SU-DHL-6 (cell line): ENCODE measurements around the gene PTGDR.

ENCODE experiments used
- H2AFZ ChIP-seq: fragments of 200-600 bp; sonication (generic); 2 replicates; pipeline ENCODE4 v1.6.1; 2014; ENCODE audit warnings: low read depth, mild to moderate bottlenecking, moderate library complexity, mixed read lengths, antibody characterized with exemption, low read length; ENCODE audit not compliant: severe bottlenecking
- H3F3A ChIP-seq: fragments of 200-600 bp; shearing (Covaris generic); 2 replicates; pipeline ENCODE4 v1.6.0; 2016; ENCODE audit warnings: antibody characterized with exemption, mild to moderate bottlenecking; ENCODE audit not compliant: insufficient read depth
- H3K27ac ChIP-seq: fragments of 200-600 bp; sonication (generic); 2 replicates; pipeline ENCODE4 v1.5.1; 2016; ENCODE audit warnings: low read depth, mild to moderate bottlenecking, low read length, moderate library complexity, mixed read lengths
- H3K27me3 ChIP-seq: fragments of 200-600 bp; sonication (generic), shearing (Covaris generic); 2 replicates; pipeline ENCODE4 v1.6.0; 2014; ENCODE audit warnings: mild to moderate bottlenecking, low read length
- H3K36me3 ChIP-seq: fragments of 200-600 bp; sonication (generic); 2 replicates; pipeline ENCODE4 v1.6.1; 2014; ENCODE audit warnings: mild to moderate bottlenecking, low read length, mixed read lengths
- H3K4me2 ChIP-seq: fragments of 300-600, 200-600 bp; shearing (Covaris generic), sonication (generic); 2 replicates; pipeline ENCODE4 v1.6.0; 2014; ENCODE audit warnings: low read length, low read depth, mild to moderate bottlenecking; ENCODE audit not compliant: poor library complexity, severe bottlenecking
- H3K4me3 ChIP-seq: fragments of 200-600 bp; sonication (generic); 2 replicates; pipeline ENCODE4 v1.5.1; 2014; ENCODE audit warnings: antibody characterized with exemption, low read length, mild to moderate bottlenecking, mixed read lengths; ENCODE audit not compliant: insufficient read depth, poor library complexity, severe bottlenecking
- H3K79me2 ChIP-seq: fragments of 200-600 bp; sonication (generic); 2 replicates; pipeline ENCODE4 v1.6.1; 2014; ENCODE audit warnings: mild to moderate bottlenecking, low read length, moderate library complexity; ENCODE audit not compliant: insufficient read depth
- H3K9ac ChIP-seq: fragments of 200-600 bp; sonication (generic); 2 replicates; pipeline ENCODE4 v1.7.0; 2014; ENCODE audit warnings: mild to moderate bottlenecking, low read length
- H3K9me2 ChIP-seq: fragments of 200-600 bp; sonication (generic); replicated peaks from 2 replicates; pipeline ENCODE4 v1.6.1; 2014; ENCODE audit warnings: low read length; ENCODE audit not compliant: insufficient read depth
- H3K9me3 ChIP-seq: fragments of 200-600 bp; sonication (generic); 2 replicates; pipeline ENCODE4 v1.6.1; 2014; ENCODE audit warnings: low read length, mixed read lengths; ENCODE audit not compliant: insufficient read depth
- H4K20me1 ChIP-seq: fragments of 200-600 bp; sonication (generic); 2 replicates; pipeline ENCODE4 v1.6.1; 2014; ENCODE audit warnings: low read depth, mild to moderate bottlenecking, antibody characterized with exemption, low read length, moderate library complexity, mixed read lengths
- EZH2phosphoT487 ChIP-seq: fragments of 200-600 bp; sonication (generic), shearing (Covaris generic); conservative IDR thresholded peaks from 2 replicates; pipeline ENCODE4 v1.6.1; 2018; ENCODE audit warnings: mild to moderate bottlenecking, antibody characterized with exemption, low read length, moderate library complexity, mixed read lengths
- TF ChIP-seq, protein P1 (sequence below): fragments of 200-600 bp; sonication (generic); IDR thresholded peaks from one replicate; pipeline ENCODE4 v1.5.1; 2017; ENCODE audit warnings: antibody characterized with exemption, mild to moderate bottlenecking, low read length, moderate library complexity; ENCODE audit not compliant: insufficient read depth, poor library complexity, severe bottlenecking

Gene PTGDR

DNA sequence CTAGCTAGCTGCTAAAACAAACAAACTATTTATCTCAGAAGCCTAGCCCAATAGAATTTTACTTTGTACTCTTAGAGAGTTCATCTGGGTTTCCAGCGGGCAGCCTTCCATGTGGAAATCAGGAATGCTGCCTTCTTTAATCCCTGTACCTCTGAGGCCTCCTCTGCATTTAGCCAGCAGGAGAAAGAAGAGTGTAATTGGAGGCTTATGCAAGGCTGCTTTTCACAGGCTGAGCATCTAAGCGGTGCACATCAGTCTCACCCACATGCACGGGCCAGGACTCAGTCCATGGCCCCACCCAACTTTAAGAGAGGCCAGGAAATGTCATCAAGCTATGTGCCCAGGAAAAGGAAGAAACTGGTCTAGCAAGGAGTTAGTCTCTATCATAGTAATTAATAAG is 14.0 kb upstream of the PTGDR start:
- Histone ChIP-seq H3K79me2 (no peaks in the 10 kb centered on the region), H3K4me2 (no peak overlapping the region), H3K9me2 (no peaks in the 10 kb centered on the region)

DNA sequence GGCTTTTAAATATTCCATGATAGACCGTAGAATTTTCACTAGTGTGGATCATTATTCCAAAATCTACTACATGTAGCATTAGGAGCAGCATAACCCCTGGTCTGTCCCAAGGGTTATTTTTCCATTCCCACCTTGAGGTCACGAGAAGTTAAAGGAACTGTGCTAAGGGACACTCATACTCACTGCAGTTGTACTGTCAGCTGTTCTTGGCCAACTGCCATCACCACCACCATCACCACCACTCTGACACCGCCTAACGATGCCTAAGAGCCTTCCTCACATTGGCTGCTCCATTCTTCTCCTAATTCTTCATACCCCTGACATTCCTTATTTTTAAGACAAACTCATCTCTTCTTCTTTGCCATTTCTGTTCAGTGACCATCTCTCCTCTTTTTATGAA is 13.4 kb upstream of the PTGDR start:
- no peaks in the 10 kb centered on the region for H4K20me1 ChIP-seq
- no peaks in the 10 kb centered on the region for H3K36me3 ChIP-seq
- no peak overlapping the region for H3K4me3 ChIP-seq
- H3K9me2 ChIP-seq = no peaks in the 10 kb centered on the region
- H3K27me3 ChIP-seq = no peaks in the 10 kb centered on the region
- H3K79me2 ChIP-seq = no peaks in the 10 kb centered on the region
- H3K9me3 ChIP-seq = no peaks in the 10 kb centered on the region
- no peak overlapping the region for H3K27ac ChIP-seq
- TF ChIP-seq EZH2phosphoT487 = no peak
- TF ChIP-seq, protein P1, sequence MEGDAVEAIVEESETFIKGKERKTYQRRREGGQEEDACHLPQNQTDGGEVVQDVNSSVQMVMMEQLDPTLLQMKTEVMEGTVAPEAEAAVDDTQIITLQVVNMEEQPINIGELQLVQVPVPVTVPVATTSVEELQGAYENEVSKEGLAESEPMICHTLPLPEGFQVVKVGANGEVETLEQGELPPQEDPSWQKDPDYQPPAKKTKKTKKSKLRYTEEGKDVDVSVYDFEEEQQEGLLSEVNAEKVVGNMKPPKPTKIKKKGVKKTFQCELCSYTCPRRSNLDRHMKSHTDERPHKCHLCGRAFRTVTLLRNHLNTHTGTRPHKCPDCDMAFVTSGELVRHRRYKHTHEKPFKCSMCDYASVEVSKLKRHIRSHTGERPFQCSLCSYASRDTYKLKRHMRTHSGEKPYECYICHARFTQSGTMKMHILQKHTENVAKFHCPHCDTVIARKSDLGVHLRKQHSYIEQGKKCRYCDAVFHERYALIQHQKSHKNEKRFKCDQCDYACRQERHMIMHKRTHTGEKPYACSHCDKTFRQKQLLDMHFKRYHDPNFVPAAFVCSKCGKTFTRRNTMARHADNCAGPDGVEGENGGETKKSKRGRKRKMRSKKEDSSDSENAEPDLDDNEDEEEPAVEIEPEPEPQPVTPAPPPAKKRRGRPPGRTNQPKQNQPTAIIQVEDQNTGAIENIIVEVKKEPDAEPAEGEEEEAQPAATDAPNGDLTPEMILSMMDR = no peak
- no peaks in the 10 kb centered on the region for H3F3A ChIP-seq
- H3K4me2 ChIP-seq = no peak overlapping the region
- H3K9ac ChIP-seq = no peak overlapping the region
- no peak overlapping the region for H2AFZ ChIP-seq

More for the DNA sequence above, 14.0 kb upstream of the PTGDR start:
- Histone ChIP-seq H3K9me3 (no peaks in the 10 kb centered on the region), H3K27ac (no peak overlapping the region), H3K9ac (no peak overlapping the region), H3K27me3 (no peaks in the 10 kb centered on the region), H3K36me3 (no peaks in the 10 kb centered on the region), H3K4me3 (no peak overlapping the region), H2AFZ (no peak overlapping the region), H4K20me1 (no peaks in the 10 kb centered on the region), H3F3A (no peaks in the 10 kb centered on the region)
- TF ChIP-seq EZH2phosphoT487 = no peak
- TF ChIP-seq, protein P1 = no peak

DNA sequence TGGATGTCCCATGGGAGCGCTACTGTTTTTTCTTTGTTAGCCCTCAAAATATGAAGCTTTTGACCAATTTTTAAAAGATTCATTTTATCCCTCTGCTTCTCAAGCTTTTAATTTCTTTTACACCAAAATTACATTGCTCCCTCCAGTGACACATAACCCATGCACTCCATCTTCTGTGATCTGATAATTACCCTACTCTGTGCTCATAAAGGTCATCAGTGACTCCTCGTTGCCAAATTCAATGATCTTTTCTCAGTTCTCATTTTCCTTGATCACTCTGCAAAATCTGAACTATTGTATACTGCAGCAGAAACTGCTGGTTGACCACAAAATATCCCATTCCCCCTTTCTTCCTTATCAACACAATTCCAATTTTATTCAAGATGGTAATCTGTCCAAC is 8.7 kb upstream of the PTGDR start:
- no peaks in the 10 kb centered on the region for H3K9me2 ChIP-seq
- no peak overlapping the region for H3K4me2 ChIP-seq
- H3K27ac ChIP-seq = no peak overlapping the region
- no peaks in the 10 kb centered on the region for H3K36me3 ChIP-seq
- no peaks in the 10 kb centered on the region for H4K20me1 ChIP-seq
- no peaks in the 10 kb centered on the region for H3K9me3 ChIP-seq
- H3K9ac ChIP-seq = no peak overlapping the region
- no peaks in the 10 kb centered on the region for H3K79me2 ChIP-seq
- no peaks in the 10 kb centered on the region for H3K27me3 ChIP-seq
- TF ChIP-seq, protein P1 = no peak
- no peak for TF ChIP-seq EZH2phosphoT487
- no peak overlapping the region for H3K4me3 ChIP-seq
- no peaks in the 10 kb centered on the region for H3F3A ChIP-seq
- no peak overlapping the region for H2AFZ ChIP-seq

DNA sequence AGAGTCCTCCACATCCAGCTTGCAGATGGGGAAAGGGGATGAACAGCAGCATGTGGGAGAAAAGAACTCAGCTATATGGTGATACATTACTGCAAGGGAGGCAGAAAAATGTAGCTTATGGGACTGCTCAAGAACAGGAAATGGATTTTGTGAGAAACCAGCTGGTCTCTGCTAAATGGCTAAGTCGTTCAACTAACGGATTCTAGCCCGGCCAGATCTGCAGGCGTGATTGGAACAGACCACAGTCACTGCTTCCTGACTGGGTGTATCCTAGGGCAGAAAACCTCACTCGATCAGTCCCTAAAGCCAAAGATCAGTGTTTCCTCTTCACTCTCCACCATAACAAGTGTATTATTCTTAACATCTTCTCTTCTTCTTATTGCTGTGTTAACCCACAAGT is 8.1 kb upstream of the PTGDR start:
- Histone ChIP-seq H4K20me1 (no peaks in the 10 kb centered on the region), H3K27me3 (no peaks in the 10 kb centered on the region), H3K9me3 (no peaks in the 10 kb centered on the region), H3F3A (no peaks in the 10 kb centered on the region), H3K9ac (no peak overlapping the region), H3K36me3 (no peaks in the 10 kb centered on the region), H3K4me2 (no peak overlapping the region), H3K9me2 (no peaks in the 10 kb centered on the region), H2AFZ (no peak overlapping the region), H3K4me3 (no peak overlapping the region), H3K27ac (no peak overlapping the region), H3K79me2 (no peaks in the 10 kb centered on the region)
- TF ChIP-seq, protein P1 = no peak
- no peak for TF ChIP-seq EZH2phosphoT487
